ENCODE measurements around the gene OMA1.
"Not testable (repeated sequence)": the region's sequence is repeated elsewhere in the genome, so short reads cannot be mapped to it uniquely, and the experiment has no call there.

The OMA1 gene

DNA sequence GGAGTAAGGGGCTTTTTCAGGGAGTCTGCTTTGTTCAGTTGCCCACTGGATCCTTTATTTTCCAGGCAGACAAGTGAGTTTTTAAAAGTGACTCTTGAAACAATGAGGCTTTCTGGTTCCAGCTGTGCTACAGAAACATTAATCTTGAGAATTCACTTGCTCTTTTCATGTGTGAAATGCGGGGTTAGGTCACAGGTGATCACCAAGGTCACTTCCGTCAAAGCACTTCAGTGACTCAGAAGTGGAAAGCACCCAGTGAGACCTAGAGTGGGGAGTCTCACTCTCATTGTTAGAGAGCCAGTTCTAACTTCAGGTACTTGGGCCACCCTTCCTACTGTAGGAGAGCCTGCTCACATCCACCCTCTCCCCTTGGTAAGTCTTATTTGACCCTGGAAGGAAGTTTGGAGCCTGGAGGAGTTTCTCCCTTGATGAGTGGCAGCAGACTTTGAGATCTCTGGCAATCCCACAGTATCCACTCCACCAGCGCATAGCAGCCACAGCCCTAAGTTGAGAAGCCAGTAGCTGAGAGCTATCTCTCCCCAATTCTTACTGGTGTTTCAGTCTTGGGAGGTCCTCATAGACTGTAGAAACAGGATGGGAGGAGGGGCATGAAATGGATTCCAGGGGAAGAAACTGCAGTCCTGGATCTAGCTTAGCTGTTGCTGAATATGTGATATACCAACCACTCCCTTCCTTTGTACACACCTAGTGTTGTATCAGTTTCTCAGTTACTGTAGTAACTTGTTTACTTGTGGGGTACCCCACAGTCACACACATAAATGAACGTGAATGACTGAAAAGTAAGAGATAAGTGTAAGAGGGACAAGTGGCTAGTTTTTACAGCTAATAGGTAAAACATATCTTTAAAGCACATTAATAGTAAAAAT is 27.4 kb upstream of the OMA1 start:
- DNase-seq (ENCODE audit: low spot score), result no peak

DNA sequence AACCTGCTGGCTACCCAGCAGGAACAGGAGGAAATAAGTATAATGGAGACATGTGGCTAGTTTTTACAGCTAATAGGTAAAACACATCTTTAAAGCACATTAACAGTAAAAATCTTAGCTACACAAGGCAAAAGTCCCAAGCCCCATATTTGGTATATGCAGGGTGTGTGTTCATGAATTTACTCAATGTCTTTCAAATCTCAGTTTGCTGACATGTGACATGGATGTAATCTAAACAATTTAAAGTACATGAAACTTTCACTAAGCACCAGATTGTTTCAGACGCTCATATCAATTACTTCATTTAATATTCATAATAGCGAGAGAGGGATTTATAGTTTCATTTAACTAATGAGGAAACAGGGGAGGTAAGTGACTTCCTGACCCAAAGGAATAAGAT is 26.6 kb upstream of the OMA1 start:
- DNase-seq (ENCODE audit: low spot score), result no peak

DNA sequence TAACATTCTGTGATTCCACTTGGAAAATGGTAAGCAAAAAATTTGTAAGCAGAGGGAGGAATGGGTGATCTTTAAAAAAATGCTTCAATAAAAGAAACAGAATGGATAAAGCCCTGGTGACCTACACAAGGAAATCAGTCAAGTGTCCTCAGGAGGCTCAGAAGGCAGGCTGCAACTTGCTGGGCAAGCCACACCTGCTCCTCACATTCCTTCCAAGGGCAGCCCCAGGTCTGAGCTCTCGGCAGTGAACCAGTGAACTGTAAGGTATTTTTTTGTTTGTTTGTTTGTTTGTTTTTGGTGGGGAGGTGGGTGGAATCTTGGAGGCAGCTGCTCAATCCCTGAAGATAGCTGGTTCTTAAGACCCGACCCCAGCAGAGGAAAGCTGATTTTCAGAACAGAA is 26.2 kb upstream of the OMA1 start:
- DNase-seq (ENCODE audit: low spot score), result no peak

DNA sequence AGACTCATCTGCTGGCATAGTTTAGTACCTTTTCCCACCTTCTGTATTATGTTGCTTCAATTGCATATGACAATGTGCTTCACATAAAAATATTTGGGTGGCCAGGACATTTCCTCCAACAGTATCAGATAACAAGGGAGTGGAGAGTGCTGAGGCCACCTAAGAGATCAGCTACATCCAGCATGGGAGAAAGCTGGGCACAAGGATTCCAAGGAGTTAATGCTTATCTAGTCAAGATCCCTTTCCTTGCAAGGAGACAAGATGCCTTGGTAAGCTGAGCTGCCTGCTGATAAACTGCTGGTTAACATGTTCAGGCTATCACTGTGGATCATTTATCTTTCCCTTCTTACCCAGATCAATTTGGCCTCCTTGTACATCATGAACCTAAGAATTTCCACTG is 25.1 kb upstream of the OMA1 start:
- no peak for DNase-seq (ENCODE audit: low spot score)

DNA sequence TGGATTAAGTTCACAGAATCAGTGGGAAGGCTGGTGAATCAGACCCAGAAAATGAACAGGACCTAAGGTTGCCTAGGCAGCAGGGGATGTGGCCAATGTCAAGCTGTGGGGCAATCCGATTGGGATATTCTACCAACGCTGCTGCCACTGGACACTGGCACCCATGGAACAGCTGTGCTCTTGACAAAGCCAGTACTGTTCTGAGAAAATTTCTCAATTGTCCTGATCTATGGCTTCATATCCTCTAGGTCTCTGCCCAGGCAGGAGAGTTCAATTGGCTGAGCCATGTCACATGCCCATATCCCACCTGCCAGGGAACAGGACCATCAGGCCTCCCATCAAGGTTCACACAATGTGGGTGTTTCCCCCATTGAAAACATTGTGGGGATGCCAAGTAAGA is 24.3 kb upstream of the OMA1 start:
- no peak for DNase-seq (ENCODE audit: low spot score)

DNA sequence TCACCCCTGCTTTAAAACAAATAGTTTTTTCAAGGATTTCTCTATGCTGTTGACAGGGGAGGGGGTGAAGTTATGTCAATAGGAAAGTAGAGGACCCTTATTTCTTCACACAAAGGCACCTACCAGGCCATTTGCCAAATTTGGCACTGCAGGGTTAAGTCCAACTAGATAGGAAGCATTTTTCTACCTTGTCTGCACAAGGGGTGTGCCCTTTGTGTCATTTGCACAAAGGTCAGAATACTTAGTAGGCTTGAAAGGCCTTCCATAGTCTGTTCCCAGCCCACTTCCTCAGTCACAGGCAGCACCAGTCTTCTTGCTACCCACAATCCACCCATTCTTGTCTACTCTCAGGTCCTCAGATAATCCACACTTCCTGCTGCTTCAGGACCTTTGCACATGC is 23.6 kb upstream of the OMA1 start:
- no peak for DNase-seq (ENCODE audit: low spot score)

DNA sequence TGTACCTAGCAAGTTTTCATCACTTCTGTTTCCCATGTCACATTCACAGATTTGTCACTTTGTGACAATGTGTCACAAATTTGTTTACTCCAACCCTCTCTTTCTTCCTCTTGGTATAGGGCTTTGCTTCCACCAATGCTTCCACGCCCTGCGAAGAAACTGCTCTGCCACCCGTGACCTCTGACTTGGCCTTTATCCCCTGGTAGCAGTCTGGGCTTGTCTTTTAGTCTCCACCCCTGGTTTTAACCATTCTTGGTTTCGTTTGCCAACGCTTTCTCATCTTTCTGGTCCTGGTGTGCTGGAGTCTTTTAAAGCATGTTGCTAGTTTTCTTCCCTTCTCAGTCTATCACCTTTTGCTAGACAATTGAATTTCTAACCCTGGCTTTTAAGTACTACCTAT is 22.4 kb upstream of the OMA1 start:
- no peak for DNase-seq (ENCODE audit: low spot score)

DNA sequence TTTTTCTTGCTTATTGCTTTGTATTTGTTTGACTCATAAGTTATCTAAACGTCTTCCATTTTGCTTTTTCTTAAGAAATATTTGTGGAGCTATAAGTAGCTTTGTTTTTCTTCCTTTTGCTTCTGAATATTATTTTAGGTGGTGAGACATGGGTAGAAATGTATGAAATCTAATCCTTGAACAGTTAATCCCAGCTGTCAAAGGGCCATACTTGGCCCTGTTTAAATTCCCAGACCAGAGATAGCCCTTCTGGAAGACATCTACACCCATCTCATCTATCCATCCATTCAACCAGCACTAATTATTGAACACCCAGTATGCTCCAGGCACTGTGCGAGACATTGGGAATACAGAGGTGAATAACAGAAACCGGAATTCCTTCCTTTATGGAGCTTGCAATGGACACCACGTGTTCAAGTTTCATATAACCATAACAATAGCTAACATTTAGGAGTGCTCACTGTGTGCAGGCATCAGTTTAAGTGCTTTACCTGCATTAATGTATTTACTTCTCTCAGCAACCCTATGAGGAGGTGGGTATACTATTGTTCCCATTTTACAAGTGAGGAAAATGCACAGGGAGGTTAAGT is 21.8 kb upstream of the OMA1 start:
- no peak for DNase-seq (ENCODE audit: low spot score)

DNA sequence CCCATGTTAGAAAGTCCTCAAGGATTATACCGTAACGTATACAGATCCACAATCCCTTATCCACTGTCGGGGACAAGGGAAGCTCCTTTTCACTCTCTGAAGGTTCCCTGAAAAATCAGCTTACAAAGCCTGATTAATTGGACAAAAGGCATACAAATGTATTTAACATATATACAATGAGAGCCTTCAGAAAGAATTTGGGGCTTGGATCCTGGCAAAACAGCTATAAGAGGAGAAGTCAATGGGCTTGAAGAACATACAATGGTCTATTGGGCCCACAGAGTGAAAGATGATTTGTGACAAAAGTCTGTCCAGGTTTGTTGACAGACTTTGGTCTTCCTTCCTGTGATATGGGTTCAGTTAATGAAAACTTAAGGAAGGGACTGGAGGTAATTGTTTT is 19.8 kb upstream of the OMA1 start:
- no peak for DNase-seq (ENCODE audit: low spot score)

DNA sequence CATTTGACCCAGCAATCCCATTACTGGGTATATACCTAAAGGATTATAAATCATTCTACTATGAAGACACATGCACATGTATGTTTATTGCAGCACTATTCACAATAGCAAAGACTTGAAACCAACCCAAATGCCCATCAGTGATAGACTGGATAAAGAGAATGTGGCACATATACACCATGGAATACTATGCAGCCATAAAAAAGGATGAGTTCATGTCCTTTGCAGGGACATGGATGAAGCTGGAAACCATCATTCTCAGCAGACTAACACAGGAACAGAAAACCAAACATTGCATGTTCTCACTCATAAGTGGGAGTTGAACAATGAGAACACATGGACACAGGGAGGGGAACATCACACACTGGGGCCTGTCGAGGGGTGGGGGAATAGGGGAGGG is 17.2 kb upstream of the OMA1 start:
- DNase-seq (ENCODE audit: low spot score), result not testable (repeated sequence)

DNA sequence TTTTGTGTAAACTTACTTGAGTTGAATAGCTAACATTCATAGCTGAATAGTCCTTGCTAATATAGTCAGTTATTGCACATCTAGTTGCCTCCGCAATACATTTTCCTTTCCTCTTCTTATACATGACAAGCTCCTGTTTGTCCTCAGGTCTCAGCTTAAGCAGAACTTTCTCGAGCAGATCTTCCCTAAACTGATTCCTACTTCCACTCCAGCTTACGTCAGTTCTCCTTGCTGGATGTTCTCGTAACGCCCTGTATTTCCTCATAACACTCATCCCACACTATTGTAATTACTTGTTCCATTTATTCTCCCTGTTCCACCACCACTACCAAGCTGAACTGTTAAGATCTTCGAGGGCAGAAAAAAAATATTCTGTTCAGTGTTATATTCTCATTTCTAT is 15.1 kb upstream of the OMA1 start:
- no peak for DNase-seq (ENCODE audit: low spot score)

DNA sequence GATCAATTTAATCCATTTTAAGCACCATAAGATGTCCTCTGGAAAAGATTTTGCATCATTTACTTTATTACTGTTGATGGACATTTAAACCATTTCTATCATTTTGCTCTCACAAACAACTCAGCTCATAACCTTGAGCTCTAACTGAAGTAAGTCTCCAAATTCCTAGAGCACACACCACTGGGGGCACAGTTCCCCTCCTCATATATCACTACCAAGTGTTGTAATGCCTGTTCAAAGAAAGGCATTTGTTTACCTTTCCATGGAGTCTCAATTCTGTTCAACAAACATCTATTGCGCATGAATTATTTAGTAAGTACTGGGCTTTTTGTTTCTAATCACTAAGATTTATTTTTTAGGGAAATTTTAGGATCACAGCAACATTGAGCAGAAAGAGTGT is 8.9 kb upstream of the OMA1 start:
- no peak for DNase-seq (ENCODE audit: low spot score)

DNA sequence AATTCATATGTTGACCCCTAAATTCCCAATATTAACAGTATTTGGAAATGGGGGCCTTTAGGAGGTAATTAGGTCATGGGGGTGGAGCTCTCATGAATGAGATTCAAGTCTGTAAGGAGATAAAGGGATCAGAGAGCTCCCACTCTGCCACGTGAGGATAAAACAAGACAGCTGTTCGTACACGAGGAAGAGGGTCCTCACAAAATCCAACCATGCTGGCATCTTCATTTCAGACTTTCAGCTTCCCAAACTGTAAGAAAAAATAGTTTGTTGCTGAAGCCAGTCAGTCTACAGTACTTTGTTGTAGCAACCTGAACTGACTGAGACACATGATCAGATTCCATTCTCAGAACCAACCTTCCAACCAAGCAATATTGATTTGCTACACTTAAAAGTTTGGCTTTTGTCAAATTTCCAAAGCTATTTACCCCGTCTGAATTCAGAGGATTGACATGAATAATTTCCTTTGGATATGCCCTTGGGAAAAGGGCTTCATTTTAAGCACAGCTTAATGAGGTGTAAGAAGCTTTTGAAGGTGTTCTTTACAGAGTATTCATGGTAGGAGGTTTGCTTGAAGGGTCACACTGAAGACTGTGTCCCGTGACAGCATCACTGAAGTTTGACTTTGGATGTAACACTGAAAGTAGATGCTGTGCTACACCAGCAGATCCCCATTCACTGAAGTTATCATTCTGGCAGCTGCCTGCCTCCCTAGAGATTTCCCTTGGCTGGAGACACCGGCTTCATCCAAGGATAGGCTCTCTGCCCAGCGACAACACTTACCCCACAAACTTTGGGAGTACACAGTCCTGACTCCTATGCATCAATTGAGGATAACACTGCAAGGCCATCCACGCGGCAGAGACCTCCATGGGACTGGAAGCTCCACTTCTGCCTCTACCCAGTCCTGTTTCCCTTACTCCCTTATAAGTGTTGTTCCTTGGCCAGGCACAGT is 4.9 kb upstream of the OMA1 start:
- no peak for DNase-seq (ENCODE audit: low spot score)

DNA sequence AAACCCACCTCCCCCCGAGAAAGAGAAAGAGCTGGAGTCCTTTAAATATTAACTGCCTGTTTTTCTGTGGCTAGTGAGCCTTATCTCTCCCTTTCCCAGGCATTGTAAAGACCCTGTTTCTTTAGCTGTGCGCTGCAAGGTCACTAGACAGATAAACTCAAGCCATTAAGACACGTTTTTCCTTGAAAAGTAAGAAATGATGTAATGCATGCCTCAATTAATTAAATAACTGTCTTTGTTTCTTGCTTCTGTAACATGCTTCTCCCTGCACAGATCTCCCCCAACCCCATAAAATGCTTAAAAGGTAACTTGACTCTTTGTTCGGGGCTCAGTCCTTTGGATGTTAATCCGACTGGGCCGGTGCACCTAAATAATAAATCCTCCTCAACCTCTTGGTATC is 2.8 kb upstream of the OMA1 start:
- not testable (repeated sequence) for DNase-seq (ENCODE audit: low spot score)

DNA sequence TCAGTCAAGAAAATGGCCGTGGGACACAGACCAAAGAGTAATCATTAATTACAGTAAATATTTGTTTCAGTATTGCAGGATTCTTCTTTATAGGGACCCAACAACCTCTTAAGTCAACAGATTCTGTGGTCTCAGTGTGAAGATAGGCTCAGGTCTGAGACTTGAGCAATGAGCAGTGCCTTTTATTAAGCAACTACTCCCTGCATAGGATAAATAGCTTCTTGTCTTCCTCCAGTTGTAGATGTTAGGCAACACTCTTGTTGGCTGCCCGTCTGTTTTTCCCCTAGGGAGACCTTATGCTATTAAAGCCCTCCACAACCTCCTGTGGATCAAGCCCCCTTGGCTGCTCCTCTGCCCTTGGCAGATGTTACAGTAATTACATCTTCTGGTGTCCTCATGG is 1.8 kb upstream of the OMA1 start:
- DNase-seq (ENCODE audit: low spot score), result no peak

DNA sequence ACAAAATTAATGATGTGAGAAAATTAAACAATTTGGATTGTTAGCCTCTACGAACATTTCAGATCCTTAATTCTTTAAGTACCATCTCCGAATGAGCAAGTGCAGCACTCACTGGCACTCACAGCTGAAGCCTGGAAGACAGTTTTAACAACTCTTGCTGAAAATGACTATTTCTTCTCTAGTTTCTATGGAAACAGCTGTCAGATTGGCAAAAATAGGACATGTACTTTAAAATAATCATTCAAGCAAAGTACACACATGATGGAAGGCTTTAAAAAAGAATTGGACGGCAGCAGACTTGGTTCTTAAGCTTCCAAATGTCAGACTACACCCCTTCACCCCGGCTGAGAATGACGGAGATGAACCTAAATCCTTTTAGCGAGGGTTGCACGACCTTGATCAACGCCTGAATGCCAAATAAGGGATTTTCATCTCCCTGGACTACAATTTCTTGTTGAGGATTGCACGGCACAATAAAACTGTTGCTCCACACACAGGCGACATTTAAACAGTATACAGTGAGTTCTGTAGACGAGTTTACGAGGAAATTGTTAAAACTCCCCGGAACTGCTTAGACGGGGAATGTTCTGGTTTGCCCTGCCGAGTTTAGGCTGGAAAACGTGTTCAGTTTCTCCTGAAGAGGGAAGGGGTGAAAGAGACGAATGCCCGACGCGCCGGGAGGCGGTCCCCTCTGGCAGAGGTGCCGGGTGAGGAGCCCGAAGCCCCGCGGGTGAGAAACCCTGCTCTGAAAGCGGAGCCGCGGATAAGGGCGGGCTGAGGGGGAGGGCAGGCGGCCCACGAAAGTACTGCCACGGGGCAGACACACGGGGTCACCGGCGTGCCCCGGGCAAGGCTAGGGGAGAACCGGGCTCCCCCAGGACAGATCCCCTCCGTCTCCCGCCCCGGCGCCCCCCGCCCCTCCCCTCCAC is 671 bp downstream of the OMA1 start:
- peak; percentile 91 for DNase-seq (ENCODE audit: low spot score)

DNA sequence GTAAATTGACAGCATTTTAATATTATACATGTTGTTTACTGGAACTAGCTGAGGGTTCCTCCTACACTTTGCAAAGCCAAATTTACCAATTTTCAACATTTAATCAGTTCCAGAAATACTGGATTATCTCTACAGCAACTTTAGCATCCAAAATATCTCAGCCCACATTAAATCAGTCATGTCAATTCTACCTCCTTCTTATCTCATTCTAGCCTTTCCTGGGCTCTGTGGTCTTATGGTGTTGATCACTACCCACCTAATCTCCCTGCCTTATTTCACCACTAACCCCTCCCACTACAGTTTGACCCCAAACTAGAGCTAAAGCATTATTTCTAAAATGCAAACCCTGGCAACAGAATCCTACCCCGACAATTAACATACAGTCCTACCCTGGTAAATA is 3.3 kb downstream of the OMA1 start:
- no peak for DNase-seq (ENCODE audit: low spot score)

DNA sequence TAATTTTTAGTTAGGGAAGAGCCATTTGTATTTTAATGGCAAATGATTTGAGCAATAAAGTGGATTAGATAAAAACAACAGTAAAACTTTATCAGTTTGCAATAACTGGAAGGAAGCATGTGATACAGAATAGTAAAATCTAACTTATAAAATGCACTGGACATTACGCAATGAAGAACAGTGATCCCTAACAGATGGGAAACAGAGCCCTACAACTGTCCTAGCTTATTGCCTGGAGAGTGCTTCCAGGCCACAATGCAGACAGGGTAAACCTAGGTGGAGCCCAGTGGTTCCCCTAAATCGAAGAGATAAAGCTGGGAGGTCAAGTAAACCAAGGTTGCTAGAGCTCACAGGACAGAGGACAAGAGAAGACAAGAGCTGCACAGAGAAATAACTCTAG is 7.0 kb downstream of the OMA1 start:
- no peak for DNase-seq (ENCODE audit: low spot score)

DNA sequence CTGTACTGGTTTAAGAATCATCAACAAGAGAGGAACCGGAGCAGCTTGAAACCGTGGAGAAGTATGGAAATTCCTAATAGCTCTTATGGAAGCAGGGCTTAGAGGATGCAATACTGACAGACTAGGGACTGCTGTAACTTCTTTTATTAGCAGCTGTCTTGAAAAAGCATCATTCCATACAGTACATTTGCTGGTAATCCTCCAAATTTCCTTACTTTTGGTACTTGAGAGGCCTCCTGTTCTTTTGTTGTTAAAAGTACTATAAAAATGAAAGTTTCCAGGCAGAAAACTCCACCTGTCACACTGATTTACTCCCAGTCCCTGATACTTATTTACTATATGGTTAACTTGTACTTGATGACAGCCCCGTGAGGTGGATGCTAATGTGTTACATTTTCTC is 7.7 kb downstream of the OMA1 start:
- no peak for DNase-seq (ENCODE audit: low spot score)

DNA sequence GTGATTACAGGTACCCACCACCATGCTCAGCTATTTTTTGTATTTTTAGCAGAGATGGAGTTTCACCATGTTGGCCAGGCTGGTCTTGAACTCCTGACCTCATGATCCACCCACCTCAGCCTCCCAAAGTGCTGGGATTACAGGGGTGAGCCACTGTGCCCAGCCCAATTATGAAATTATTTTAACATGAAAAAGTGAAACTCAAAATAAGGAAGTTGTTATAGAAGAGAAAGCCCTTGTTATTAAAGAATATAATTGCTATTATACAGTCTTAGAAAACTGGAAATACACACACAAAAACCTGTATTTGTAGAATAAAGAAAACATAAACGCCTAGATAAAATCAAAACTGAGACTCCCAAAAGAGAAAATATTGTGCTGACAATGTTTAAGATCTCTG is 14.7 kb downstream of the OMA1 start:
- not testable (repeated sequence) for DNase-seq (ENCODE audit: low spot score)

DNA sequence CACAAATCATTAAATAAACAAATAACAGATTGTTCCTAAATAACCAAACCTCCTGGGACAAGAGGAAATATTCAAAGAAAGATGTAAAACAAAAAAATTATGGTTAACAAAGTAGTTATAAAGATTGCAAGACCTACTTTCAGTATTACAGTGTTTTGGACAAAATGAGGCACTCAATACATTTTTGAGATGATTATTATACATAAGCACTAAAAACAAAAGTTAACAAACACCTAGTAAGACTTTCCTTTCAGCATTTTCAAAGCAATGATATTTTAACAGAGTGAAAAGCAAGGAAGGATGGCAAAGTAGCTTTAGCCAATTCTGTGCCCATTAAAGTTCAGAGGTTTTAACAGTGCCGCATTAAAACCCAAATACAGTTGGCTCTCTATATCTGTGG is 17.2 kb downstream of the OMA1 start:
- no peak for DNase-seq (ENCODE audit: low spot score)

DNA sequence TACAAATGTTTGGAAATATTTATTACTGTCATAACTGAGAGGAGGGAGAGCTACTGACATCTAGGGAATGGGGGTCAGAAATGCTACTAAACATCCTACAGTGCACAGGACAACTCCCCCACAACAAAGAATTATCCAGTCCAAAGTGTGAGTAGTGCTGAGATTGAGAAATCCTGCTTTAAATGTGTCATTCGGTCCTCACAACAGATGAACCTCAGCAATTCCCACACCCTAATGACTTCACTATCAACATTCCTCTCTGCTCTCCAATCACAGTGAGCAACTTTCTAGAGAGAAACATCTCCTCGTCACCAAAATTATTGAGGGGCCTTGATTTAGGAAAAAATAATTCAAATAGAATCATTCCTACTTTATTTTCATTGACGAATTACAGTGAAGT is 18.0 kb downstream of the OMA1 start:
- no peak for DNase-seq (ENCODE audit: low spot score)

Measured in left forelimb (tissue), 1 donor.